Breast epithelium (tissue), 4 donors: ENCODE data around the gene SLC25A42. TPM values are rescaled to one million over a fixed set of nuclear protein-coding genes. Genes with fewer than 3 reads are reported as not detected.
"Not testable (repeated sequence)": the region's sequence is repeated elsewhere in the genome, so short reads cannot be mapped to it uniquely, and the experiment has no call there.

Source experiments
- DNase-seq, 2 donors: peaks; one replicate each; pipeline ENCODE4 v3.0.0-alpha.2; 2019; ENCODE audit warnings: low spot score in 2 of 2
- H3K27ac ChIP-seq, 2 donors: fragments of 200-600 bp; sonication (generic) in 1 of 2; one replicate each; pipeline ENCODE4 v1.5.1; 2016 to 2019; ENCODE audit warnings: mild to moderate bottlenecking in 1 of 2
- H3K27me3 ChIP-seq, 2 donors: fragments of 200-600 bp; sonication (generic) in 1 of 2; one replicate each; pipeline versions ENCODE4 v1.5.1 to v1.6.0; 2017 to 2019; ENCODE audit warnings: control low read depth in 1 of 2, mild to moderate bottlenecking in 1 of 2
- H3K36me3 ChIP-seq: fragments of 200-600 bp; one replicate; pipeline ENCODE4 v1.5.1; 2019
- H3K4me1 ChIP-seq, 2 donors: fragments of 200-600 bp; sonication (generic); one replicate each; pipeline ENCODE4 v1.5.1; 2016 to 2019; ENCODE audit warnings: control low read depth in 1 of 2
- H3K4me3 ChIP-seq, 3 donors: fragments of 200-600 bp; sonication (generic); 1 replicate in 2 of 3; 2 replicates in 1 of 3; pipeline ENCODE4 v1.5.1; 2016 to 2019; ENCODE audit warnings: mild to moderate bottlenecking in 3 of 3, moderate library complexity in 2 of 3
- H3K9me3 ChIP-seq, 2 donors: fragments of 200-600 bp; sonication (generic) in 1 of 2; one replicate each; pipeline ENCODE4 v1.5.1; 2016 to 2019; ENCODE audit warnings: control low read depth in 1 of 2
- CTCF ChIP-seq, 3 donors: fragments of 450-650 bp; IDR thresholded peaks; one replicate each; pipeline ENCODE4 v1.5.1; 2016 to 2017; ENCODE audit warnings: antibody characterized with exemption in 3 of 3, mild to moderate bottlenecking in 3 of 3, moderate library complexity in 3 of 3
- POLR2A ChIP-seq: fragments of 450-650 bp; IDR thresholded peaks from one replicate; pipeline ENCODE4 v1.6.1; 2016; ENCODE audit warnings: antibody characterized with exemption, mild to moderate bottlenecking, moderate library complexity
- POLR2AphosphoS5 ChIP-seq, 3 donors: sonication (generic); formaldehyde crosslinking; IDR thresholded peaks; one replicate each; pipeline ENCODE4 v1.6.1; 2017; ENCODE audit warnings: antibody characterized with exemption in 3 of 3
- intact Hi-C: fragments of 100-400 bp; cut with DNase I; formaldehyde crosslinking; loops from one replicate; pipeline ENCODE4 v1.15.1; 2023; ENCODE audit warnings: low total_unique reads
- total RNA-seq, 3 donors: library from RNA; depleted of rRNA; stranded (reverse); fragments of >200 nt; gene quantifications; one replicate each; pipeline ENCODE4 v1.1.0, GENCODE V29; 2016

The SLC25A42 gene
- total RNA-seq, 3 donors from 2014 or later = 6.4 to 12.8 (median 9.8) TPM

- no peaks in the 10 kb centered on the region for H3K36me3 ChIP-seq
- no peaks in the 10 kb centered on the region for H3K9me3 ChIP-seq
- no peak for TF ChIP-seq CTCF (IDR thresholded peaks at IDR 0.05)
- no peak for TF ChIP-seq POLR2A
- no peak for TF ChIP-seq POLR2AphosphoS5 (IDR thresholded peaks at IDR 0.05)
- H3K4me3 ChIP-seq = no peak overlapping the region
- H3K27ac ChIP-seq = no peak overlapping the region
- intact Hi-C loops = no loop called here
- no peaks in the 10 kb centered on the region for H3K4me1 ChIP-seq
- DNase-seq = no peak
- H3K27me3 ChIP-seq = no peaks in the 10 kb centered on the region
These were observed 37.7 kb downstream of the SLC25A42 start for GRCh38 chr19:19101540-19101939.

DNA sequence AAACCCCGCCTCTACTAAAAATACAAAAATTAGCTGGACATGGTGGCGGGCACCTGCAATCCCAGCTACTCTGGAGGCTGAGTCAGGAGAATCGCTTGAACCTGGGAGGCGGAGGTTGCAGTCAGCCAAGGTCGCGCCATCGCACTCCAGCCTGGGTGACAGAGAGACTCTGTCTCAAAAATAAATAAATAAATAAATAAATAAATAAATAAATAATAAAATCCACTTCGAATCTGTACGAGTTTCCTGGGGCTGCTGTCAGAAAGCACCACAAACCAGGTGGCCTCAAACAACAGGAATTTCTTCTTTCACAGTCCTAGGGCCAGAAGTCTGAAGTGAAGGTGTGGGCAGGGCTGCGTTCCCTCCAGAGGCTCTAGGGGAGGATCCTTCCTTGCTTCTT lies 38.8 kb downstream of the SLC25A42 start:
- intact Hi-C loops, H3K4me3 ChIP-seq, H3K36me3 ChIP-seq, H3K27ac ChIP-seq, DNase-seq, H3K27me3 ChIP-seq, H3K4me1 ChIP-seq, H3K9me3 ChIP-seq: not testable (repeated sequence)

DNA sequence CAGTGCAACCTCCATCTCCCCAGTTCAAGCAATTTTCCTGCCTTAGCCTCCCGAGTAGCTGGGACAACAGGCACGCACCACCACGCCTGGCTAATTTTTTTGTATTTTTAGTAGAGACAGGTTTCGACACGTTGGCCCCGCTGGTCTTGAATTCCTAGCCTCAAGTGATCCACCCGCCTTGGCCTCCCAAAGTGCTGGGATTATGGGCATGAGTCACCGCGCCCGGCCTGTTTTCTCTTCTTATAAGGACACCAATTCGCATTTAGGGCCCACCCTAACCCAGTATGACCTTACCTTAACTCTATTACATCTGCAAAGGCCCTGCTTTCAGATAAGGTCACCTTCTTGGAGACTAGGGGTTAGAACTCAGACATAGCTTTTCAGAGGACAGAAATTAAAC lies 39.4 kb downstream of the SLC25A42 start:
- Histone ChIP-seq H3K27me3 (no peaks in the 10 kb centered on the region), H3K4me3 (no peak overlapping the region), H3K27ac (no peak overlapping the region), H3K4me1 (no peaks in the 10 kb centered on the region), H3K36me3 (no peaks in the 10 kb centered on the region), H3K9me3 (no peaks in the 10 kb centered on the region)
- DNase-seq = no peak
- intact Hi-C loops = no loop called here
- TF ChIP-seq POLR2A = no peak
- TF ChIP-seq POLR2AphosphoS5 (IDR thresholded peaks at IDR 0.05) = no peak
- no peak for TF ChIP-seq CTCF (IDR thresholded peaks at IDR 0.05)

DNA sequence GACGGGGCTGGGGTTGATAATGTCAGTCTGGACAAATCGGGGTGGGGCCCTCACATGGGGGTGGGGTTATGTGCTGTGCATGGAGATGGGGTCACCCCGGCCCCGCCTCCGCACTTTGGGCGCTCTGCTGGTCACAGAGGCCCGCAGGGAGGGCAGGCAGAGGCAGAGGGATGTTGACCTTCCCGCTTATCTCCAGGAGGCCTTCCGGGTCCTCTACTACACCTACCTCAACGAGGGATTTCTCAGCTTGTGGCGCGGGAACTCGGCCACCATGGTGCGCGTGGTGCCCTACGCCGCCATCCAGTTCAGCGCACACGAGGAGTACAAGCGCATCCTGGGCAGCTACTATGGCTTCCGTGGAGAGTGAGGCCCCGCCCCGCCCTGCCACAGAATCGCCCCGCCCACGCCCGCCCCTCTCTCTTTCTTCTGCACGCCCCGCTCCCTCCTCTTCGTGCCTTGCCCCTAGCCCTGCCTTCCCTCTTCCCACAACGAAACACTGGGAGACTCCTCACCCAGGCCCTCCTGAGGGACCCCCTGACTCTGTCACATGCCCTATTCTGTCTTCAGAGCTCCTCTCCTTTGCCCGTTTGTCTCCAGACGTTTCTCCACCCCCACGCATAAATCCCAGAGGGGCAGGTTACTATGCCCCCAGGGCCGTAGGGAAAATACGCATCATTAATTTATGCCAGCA lies 41.7 kb downstream of the SLC25A42 start:
- intact Hi-C loops = no loop called here
- Histone ChIP-seq H3K36me3 (no peaks in the 10 kb centered on the region), H3K27ac (peak overlapping the region; percentile 50 to 71), H3K4me1 (no peaks in the 10 kb centered on the region), H3K9me3 (no peaks in the 10 kb centered on the region), H3K4me3 (peak overlapping the region; percentile 27 to 70 (median 54)), H3K27me3 (no peaks in the 10 kb centered on the region)
- DNase-seq = peak in 1 of 2 donors; percentile 37
- no peak for TF ChIP-seq POLR2A
- peak in 1 of 3 donors; percentile 18 for TF ChIP-seq POLR2AphosphoS5 (IDR thresholded peaks at IDR 0.05)
- TF ChIP-seq CTCF (IDR thresholded peaks at IDR 0.05) = no peak

- DNase-seq = no peak
- Histone ChIP-seq H3K36me3 (no peaks in the 10 kb centered on the region), H3K27me3 (no peaks in the 10 kb centered on the region), H3K27ac (peak overlapping the region; percentile 50 to 71), H3K4me1 (no peaks in the 10 kb centered on the region), H3K4me3 (peak overlapping the region; percentile 27 to 70 (median 54)), H3K9me3 (no peaks in the 10 kb centered on the region)
- intact Hi-C loops = no loop called here
- no peak for TF ChIP-seq CTCF (IDR thresholded peaks at IDR 0.05)
- TF ChIP-seq POLR2A = no peak
- no peak for TF ChIP-seq POLR2AphosphoS5 (IDR thresholded peaks at IDR 0.05)
These were observed 42.3 kb downstream of the SLC25A42 start for GRCh38 chr19:19106056-19106551.

DNA sequence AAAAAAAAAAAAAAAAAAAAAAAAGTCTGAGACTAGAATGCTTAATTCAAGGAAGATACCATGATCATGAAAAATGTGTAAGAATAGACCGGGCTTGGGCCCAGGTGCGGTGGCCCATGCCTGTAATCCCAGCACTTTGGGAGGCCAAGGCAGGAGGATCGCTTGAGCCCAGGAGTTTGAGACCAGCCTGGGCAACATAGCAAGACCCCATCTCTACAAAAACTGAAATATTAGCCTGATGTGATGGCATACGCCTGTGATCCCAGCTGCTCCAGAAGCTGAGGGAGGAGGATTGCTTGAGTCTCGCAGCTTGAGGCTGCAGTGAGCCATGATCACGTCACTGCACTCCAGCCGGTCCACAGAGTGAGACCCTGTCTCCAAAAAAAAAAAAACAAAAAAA lies 43.1 kb downstream of the SLC25A42 start:
- intact Hi-C loops, DNase-seq, H3K9me3 ChIP-seq, H3K4me1 ChIP-seq, H3K27me3 ChIP-seq, H3K36me3 ChIP-seq, H3K27ac ChIP-seq, H3K4me3 ChIP-seq: not testable (repeated sequence)
